Posterior vena cava (tissue), 2 donors: Measurements from ENCODE around the gene GALK1. TPM values are rescaled to one million over a fixed set of nuclear protein-coding genes. Genes with fewer than 3 reads are reported as not detected.
A peak's percentile ranks its signal among the peaks of the same experiment; 100 is the strongest.
"Not testable (repeated sequence)": the region's sequence is repeated elsewhere in the genome, so short reads cannot be mapped to it uniquely, and the experiment has no call there.

Experiments used
- DNase-seq: peaks from one replicate; pipeline ENCODE4 v3.0.0-alpha.2; 2020; ENCODE audit warnings: low spot score
- intact Hi-C, 2 donors: fragments of 100-400 bp; cut with DNase I; formaldehyde crosslinking; loops; one replicate each; pipeline versions ENCODE4 v1.14.1 to v1.14.2; 2022 to 2023
- long read RNA-seq, 2 donors: library from polyadenylated mRNA; unstranded; transcript quantifications; one replicate each; pipeline ENCODE4 v2.0.0, GENCODE V29; 2020 to 2021
- total RNA-seq, 2 donors: library from RNA; stranded (reverse); fragmentation: NEBNext Ultra II Directional; extraction: Animal tissue kit (Norgen Biotek cat#: 25700); gene quantifications; one replicate each; pipeline ENCODE4 v1.2.1, GENCODE V29; 2021
- donor health status: DM: yes; HTN: yes; CAD: no.
- donor health status: DM: yes; HTN: yes; CAD: no.

GALK1 gene
- 10 to 100 TPM; 21.0 to 27.6 TPM for total RNA-seq
- long read RNA-seq, donor 1, transcript GALK1-205 (8 exons, 1,866 nt), result major isoform, 11 of 12 reads
- long read RNA-seq, donor 1, partial matches to known transcripts, result 1 of 12 reads
- long read RNA-seq, donor 1, other reads (novel, unspliced or antisense), result 0 of 12 reads
- long read RNA-seq, donor 2, transcript GALK1-205 (8 exons, 1,866 nt), result major isoform, 116 of 133 reads
- long read RNA-seq, donor 2, partial matches to known transcripts, result 3 of 133 reads
- long read RNA-seq, donor 2, other reads (novel, unspliced or antisense), result 13 of 133 reads

DNA sequence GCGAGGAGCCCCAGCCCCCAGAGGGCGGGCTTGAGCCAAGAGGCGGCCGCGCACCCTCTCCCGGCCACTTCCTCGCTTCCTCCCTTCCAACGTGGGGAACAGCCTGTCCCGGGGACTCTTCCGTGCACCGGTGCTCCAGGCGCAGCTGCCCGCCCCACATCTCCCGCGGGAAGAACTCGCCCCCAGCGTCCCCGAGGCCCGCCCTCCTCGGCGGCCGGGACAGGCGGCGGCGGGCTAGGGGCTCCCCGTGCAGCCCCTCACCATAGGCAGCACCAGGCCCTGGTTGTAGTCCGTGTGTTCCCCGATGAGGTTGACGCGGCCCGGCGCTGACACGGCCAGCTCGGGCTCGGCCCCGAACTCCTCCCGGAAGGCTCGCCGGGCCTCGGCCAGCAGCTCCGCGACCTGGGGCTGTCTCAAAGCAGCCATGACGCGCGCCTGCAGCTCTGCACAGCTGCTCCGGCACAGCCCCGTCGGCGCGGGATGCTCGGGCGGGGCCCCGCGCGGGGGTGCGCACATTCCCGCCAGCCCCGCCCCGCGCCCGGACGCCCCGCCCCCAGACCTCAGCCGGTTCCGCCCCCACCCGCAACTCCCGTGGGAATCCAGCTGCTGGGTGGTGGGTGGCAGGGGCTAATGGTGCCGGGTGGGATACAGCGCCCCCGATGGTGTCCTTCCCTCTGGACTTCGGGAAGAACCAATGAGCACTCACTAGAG, at the start of gene GALK1:
TSS of gene GALK1 (minus strand) at position 482 of the 711 bp plus-strand sequence. CDS start at position 426, 56 bp downstream.
- intact Hi-C loops, result no loop called here
- DNase-seq, result peak; percentile 94

DNA sequence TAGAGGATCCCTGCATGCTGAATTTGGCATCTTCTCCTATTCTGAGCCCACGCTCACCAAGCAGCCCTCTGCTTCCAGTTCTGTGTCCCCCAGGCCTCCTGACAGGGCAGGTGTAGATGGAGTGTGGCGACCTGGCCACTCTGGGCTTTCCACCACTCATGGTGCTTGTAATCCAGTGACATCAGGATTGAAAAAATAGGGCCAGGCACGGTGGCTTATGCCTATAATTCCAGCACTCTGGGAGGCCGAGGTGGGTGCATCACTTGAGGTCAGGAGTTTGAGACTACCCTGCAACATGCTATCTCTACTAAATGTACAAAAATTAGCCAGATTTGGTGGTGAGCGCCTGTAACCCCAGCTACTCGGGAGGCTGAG, 49.0 kb upstream of the GALK1 start:
- intact Hi-C loops, result no loop called here
- peak; percentile 62 for DNase-seq

DNA sequence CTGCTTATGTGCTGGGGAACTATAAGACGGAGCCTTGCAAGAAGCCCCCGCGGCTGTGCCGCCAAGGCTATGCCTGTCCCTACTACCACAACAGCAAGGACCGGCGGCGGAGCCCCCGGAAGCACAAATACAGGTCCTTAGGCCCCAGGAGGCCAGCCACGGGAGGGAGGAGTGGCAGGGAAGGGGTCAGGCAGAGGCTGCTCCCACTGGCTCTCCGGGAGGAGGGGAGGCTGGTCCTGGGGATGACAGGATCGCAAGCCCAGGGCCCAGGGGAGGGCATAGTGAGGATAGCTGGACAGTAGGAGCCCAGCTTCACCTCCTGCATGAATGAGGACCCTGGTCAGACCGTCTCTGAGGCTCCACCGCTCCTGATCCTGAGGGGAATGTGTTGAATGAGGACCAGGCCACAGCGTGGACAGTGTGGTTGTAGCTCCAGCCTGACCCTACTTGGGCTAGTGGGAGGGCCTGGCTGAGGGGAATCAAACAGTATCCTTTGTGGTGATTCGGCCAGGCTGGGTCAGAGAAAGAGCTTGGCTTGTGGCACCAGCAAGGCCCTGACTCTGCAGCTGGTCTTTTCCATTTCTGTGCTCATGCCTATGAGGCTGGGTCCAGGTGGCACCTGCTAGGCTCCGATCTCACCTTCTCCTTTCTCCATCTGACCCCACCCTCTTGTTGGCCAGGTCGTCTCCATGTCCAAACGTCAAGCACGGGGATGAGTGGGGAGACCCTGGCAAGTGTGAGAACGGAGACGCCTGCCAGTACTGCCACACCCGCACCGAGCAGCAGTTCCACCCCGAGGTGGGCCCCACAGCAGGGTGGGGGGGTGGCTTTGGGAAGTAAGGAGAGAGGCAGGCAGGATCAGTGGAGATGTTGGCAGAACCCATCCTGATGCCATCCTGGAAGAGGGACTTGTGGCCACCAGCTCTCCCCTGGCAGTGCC, 48.4 kb upstream of the GALK1 start:
- peak; percentile 82 for DNase-seq
- intact Hi-C loops, result no loop called here

DNA sequence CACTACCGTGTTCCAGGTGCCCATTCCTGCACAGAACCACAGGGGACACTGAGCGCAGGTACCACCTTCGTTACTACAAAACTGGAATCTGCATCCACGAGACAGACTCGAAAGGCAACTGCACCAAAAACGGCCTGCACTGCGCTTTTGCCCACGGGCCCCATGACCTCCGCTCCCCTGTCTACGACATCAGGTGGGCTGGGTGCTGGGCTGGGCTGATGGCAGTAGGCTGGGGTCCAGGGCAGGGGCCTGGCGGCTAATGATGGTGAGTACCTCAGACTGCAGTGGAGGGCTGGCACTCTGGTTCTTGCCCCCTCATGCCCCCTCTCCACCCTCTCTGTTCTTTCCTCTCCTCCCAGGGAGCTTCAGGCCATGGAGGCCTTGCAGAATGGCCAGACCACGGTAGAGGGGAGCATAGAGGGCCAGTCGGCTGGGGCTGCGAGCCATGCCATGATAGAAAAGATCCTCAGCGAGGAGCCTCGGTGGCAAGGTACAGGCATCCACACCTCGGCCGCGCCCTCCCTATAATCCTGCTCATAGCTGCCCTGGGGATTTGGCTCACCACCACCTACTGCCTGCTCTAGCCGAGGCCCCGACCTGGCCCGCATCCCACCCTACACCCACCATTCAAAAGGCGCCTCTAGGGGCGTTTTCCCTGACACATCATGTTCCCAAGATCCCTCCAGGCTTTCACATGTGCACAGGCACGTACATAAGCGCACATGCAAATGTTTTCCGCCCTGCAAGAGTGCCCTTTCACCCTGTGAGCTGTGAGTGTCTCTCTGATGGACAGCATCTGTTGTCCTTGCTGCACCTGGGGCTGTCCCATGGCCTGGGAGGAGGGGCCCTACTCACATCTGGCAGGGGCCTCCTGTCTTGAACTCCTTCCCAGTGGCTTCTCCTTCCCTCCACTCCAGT, 47.4 kb upstream of the GALK1 start:
- peak; percentile 58 for DNase-seq
- intact Hi-C loops, result no loop called here

DNA sequence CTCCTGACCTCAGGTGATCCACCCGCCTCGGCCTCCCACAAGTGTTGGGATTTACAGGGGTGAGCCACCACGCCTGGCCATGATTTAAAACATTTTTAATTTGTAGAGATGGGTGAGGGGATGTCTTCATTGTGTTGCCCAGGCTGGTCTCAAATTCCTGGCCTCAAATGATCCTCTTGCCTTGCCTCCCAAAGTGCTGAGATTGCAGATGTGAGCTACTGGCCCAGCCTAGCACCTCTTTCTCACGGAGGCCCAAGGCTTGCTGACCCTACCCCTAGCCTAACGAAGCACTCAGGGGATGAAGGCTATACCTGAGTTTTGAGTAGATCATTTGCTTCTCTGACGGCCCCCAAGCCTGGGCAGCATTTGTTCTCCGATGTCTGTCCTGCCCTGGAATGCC, 46.2 kb upstream of the GALK1 start:
- intact Hi-C loops, result no loop called here
- peak; percentile 43 for DNase-seq

DNA sequence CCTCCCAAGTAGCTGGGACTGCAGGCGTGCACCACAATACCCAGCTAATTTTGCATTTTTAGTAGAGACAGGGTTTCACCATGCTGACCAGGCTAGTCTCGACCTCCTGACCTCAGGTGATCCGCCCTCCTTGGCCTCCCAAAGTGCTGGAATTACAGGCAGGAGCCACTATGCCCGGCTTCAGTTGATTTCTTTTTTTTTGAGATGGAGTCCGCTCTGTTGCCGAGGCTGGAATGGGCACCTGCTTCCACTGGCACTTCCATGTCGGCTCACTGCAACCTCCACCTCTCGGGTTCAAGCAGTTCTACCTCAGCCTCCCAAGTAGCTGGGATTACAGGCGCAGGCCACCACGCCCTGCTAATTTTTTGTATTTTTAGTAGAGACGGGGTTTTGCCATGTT, 45.8 kb upstream of the GALK1 start:
- DNase-seq, result peak; percentile 52
- intact Hi-C loops, result not testable (repeated sequence)

DNA sequence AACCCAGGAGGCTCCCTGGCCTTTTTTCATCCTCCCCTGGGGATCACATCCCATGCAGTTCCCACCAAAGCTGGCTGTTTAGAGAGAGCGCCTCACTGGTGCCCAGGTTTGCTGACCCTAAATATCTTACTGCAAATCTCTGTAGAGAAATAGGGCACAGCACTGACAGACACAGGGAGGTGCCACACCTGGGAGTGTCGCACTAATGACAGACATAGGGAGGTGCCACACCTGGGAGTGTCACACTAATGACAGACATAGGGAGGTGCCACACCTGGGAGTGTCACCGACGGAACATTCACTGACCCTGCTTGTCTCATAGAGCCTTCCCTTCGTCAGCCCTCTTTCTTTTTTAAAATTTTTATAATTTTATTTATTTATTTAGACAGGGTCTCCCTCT, 45.2 kb upstream of the GALK1 start:
- peak; percentile 38 for DNase-seq

DNA sequence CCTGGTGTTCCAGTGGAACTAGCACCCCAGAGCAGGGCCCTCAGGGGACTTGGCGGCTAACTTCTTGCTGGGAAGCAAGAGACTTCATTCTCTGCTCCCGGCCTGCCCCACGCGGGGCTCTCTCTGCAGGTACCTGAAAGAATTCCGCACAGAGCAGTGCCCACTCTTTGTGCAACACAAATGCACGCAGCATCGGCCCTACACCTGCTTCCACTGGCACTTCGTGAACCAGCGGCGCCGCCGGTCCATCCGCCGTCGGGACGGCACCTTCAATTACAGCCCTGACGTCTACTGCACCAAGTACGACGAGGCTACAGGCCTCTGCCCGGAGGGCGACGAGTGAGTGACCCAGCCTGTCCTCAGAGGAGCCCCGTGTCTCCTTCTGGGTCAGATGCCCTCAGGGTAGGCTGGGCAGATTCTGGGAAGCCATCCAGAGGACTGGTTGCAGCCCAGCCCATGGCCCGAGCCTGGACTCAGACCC, 44.7 kb upstream of the GALK1 start:
- intact Hi-C loops, result no loop called here
- no peak for DNase-seq

More for the DNA sequence above, 45.2 kb upstream of the GALK1 start:
- intact Hi-C loops, result no loop called here

DNA sequence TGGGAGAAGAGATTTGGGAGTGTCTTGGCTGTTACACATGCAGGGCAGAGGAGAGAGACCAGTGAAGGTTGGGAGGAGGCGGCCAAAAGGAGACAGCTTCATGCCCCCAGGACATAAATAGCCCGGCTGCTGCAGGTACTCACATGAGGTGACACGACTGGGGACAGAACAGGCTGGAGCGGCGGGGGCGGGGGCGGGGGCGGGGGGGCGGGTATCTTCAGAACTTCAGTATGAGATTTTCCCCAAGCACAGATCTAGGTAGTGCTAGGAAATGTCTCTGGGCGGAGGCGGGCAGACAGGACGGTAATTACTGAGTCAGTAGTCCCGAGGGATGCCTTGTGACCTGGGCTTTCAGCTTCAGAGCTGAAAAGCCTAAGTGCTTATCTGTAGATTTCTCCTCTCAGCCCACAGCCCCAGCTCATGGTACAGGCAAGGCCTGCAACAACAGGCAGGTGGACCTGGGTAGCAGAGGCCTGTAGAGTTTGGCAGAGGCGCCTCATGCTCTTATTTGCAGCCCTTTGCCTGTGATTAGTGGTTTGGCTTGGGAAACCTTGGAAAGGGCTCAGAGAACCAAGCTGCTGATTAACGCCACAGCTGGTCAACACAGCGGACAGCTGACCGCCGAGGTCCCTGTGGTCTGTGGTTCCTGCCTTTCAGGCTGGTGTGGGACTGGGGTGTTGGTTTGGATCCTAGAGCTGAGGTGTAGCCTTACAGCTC, 44.1 kb upstream of the GALK1 start:
- intact Hi-C loops, result no loop called here
- DNase-seq, result peak; percentile 92

DNA sequence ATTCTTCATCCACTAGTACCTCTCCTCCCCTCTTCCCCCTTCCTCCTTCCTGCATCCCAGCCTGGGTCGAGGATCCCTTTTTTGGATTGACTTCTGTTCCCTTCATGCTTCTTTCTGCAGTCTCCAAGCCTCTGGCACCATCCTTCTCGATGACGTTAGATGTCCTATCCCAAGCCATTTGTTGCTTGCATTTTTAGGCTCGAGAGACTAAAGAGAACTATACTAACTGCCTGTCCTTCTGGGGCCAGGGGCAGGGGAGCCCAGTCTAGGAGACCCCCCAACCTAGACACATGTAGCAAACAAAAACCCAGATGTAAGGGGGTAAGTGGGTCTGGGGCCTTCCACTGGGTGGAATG, 43.5 kb upstream of the GALK1 start:
- intact Hi-C loops, result no loop called here
- no peak for DNase-seq

DNA sequence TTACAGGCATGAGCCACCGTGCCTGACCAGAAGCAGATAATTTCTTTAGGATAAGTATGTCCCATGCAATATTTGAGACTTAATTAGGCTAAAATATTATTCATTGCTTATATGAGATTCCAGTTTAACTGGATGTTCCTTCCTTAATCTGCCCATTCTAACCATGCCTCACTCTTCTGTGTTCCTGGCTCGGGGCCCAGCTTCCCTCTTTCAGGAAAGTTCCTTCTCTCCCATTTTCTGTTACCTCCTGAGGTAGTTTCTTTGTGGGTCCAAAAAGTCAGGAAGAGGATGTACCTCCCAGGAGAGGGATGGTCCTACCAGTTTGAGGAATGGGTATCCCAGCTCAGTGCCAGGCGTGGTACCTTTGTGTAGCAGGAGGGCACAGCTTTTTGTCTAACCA, 42.9 kb upstream of the GALK1 start:
- intact Hi-C loops, result no loop called here
- peak; percentile 29 for DNase-seq

DNA sequence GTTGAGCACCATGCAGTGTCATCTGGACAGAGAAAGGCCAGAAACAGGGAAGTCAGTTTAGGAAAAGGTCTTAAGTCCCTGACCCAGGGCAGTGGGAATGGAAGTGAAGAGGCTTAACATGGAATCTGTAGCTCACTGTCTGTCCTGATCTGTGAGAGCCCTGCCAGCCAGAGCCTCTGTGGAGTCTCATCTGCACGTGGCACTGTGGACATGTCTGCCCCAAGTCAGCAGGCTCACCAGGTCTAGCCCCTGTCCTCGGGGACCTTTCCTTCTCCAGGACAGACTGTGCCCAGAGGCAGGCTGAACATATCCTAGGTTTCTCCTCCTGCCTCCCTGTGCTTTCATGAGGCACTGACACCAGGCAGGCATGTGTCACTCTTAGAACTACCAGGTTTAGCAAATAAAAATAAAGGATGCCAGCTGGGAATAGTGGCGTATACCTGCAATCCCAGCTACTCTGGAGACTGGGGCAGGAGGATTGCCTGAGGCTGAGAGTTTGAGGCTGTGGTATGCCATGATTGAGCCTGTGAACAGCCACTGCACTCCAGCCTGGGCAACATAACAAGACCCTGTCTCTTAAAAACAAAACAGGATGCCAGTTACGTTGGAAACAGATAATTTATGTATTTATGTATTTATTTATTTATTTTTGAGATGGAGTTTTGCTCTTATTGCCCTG, 42.0 kb upstream of the GALK1 start:
- peak; percentile 57 for DNase-seq

DNA sequence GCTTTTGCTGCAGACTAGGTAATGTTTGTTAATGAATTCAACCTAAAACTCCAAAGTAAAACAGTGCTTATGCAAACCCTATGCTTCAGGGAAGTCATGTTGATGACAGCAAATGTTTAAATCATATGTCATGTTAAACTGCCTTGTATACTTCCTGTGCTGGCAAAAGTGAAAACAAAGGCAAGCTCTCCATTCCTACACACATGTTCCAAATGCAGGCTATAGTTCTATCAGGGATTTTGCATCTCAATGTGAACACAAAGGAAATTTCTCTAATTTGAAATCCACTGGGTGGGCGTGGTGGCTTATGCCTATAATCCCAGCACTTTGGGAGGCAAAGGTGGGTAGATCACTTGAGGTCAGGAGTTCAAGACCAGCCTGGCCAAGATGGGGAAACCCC, 38.9 kb upstream of the GALK1 start:
- intact Hi-C loops, result no loop called here
- DNase-seq, result no peak

More for the DNA sequence above, 42.0 kb upstream of the GALK1 start:
- intact Hi-C loops, result no loop called here

DNA sequence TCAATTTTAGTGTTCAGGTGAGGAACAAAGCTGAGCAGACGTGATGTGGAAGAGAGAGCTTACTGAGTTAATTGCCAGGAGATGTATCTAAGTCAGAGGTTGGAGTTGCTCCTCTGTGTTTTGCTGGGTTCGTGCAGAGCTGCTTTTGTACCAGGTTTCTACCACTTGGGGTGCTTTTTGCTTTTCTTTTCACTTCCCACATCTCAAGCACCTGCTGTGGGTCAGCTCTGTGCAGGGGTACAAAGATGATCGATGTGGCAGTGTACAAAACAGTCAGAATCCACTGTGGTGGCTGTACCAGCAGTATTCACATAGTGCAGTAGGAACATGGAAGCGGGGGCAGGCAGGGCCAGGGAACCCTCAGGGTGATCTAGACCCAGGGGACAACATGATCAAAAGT, 34.4 kb upstream of the GALK1 start:
- peak; percentile 16 for DNase-seq
- intact Hi-C loops, result no loop called here

DNA sequence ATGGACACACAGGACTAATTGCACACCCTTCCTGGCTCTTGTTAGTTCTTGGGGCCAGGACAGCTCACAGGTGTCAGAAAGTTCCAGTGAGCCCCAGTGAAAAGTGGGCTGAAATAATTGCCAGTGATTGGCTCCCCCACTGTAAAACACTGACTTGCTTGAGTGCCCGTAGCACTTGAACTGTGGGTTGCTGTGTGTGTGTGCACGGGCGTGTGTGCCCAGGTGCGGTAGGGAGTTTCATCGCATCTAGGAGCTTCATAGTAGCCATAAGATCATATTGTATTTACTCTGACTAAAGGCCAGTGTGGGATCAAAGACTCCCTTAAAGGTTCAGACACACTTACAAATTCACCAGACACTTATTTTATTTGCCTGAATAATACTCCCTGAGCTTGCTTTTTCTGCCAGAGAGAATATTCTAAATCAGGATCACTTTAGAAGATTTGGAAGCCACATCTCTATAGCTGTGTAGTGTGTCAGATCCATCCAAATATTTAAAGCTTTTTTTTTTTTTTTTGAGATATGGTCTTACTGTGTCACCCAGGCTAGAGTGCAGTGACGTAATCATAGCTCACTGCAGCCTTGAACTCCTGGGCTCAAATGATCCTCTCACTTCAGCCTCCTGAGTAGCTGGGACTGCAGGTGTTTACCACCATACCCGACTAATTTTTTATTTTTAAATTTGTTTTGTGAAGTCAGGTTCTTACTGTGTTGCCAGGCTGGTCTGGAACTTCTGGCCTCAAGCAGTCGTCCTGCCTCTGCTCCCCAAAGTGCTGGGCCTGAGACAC, 31.0 kb upstream of the GALK1 start:
- intact Hi-C loops, result no loop called here
- DNase-seq, result peak; percentile 26

DNA sequence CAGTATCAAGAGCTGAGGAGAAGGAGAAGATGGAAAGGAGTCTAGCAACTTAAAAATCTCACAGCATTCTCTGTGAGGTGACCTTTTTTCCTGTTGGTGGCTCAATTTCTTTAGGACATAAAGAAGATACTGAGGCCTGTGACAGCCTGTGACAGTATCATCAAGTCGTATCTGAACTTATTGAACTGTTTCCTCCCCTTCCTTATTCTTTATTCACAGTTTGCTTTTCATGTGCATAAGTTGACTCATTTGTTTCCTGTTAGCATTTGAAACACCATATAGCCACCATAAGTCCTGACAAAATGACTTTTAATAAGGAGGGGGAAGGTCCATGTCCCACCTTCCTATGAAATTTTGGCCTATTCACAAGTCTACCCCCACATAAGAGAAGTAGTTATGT, 28.5 kb upstream of the GALK1 start:
- intact Hi-C loops, result loop anchor here in 1 of 2 donors (5.0 kb wide), 1 partner anchor 44 kb away; no protein-coding TSS in a partner anchor
- no peak for DNase-seq

DNA sequence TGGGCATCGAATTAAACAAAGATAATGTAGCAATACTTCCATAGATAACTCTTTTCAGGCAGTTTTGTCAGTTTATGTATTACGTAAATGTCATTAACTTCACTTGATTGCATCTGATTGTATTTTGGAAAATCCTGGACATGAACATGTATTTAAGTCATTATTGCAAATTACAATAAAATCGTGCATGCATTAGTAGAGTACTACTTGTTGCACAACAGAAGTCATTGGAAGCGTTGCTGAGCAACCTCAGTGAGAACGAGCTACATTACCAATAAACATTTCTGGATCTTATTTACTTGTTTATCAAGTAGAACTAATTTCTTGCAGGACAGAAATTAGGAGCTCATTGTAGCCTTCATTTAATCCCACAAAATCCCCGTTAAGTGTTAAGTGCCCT, 26.3 kb upstream of the GALK1 start:
- intact Hi-C loops, result loop anchor here in 1 of 2 donors (5.0 kb wide), 1 partner anchor 46 kb away; no protein-coding TSS in a partner anchor
- DNase-seq, result no peak
